GM23338 (cell line): Measurements from ENCODE around the gene TOLLIP. TPM values are rescaled to one million over a fixed set of nuclear protein-coding genes. Genes with fewer than 3 reads are reported as not detected.

ENCODE experiments used
- ATAC-seq: fragments of 200-7000 bp; cut with Tn5 transposase; 3 replicates; pipeline ENCODE4 v1.9.1; 2020
- DNase-seq: peaks from one replicate; pipeline ENCODE4 v3.0.0-alpha.2; 2015; ENCODE audit warnings: low spot score
- H2AFZ ChIP-seq: fragments of 200-600 bp; sonication (generic); 2 replicates; pipeline ENCODE4 v1.8.0; 2016; ENCODE audit warnings: antibody characterized with exemption, mild to moderate bottlenecking, moderate library complexity
- H3F3A ChIP-seq: fragments of 200-600 bp; sonication (generic); replicated peaks from 2 replicates; pipeline ENCODE4 v1.8.0; 2017; ENCODE audit warnings: antibody characterized with exemption, mixed run types, low read depth
- H3K27ac ChIP-seq: fragments of 200-600 bp; sonication (generic); 2 replicates; pipeline ENCODE4 v1.6.1; 2016; ENCODE audit warnings: low read depth
- H3K27me3 ChIP-seq: fragments of 200-600 bp; sonication (generic); 2 replicates; pipeline ENCODE4 v1.8.0; 2016; ENCODE audit warnings: mild to moderate bottlenecking, mixed run types, moderate library complexity; ENCODE audit not compliant: insufficient read depth
- H3K36me3 ChIP-seq: fragments of 200-600 bp; sonication (generic); 2 replicates; pipeline ENCODE4 v1.8.0; 2016; ENCODE audit warnings: mild to moderate bottlenecking; ENCODE audit not compliant: insufficient read depth
- H3K4me1 ChIP-seq: fragments of 200-600 bp; sonication (generic); 2 replicates; pipeline ENCODE4 v1.8.0; 2016; ENCODE audit warnings: mild to moderate bottlenecking, moderate library complexity; ENCODE audit not compliant: insufficient read depth
- H3K4me2 ChIP-seq: fragments of 200-600 bp; sonication (generic); 2 replicates; pipeline ENCODE4 v1.7.1; 2017; ENCODE audit warnings: mixed run types
- H3K4me3 ChIP-seq: fragments of 200-600 bp; sonication (generic); 2 replicates; pipeline ENCODE4 v1.6.1; 2016; ENCODE audit warnings: mixed run types
- H3K79me2 ChIP-seq: fragments of 200-600 bp; sonication (generic); replicated peaks from 2 replicates; pipeline ENCODE4 v1.8.0; 2017; ENCODE audit warnings: mild to moderate bottlenecking; ENCODE audit not compliant: insufficient read depth
- H3K9me2 ChIP-seq: fragments of 200-600 bp; sonication (generic); 2 replicates; pipeline ENCODE4 v1.8.0; 2017; ENCODE audit not compliant: insufficient read depth
- H4K20me1 ChIP-seq: fragments of 200-600 bp; sonication (generic); replicated peaks from 2 replicates; pipeline ENCODE4 v1.8.0; 2017; ENCODE audit warnings: mild to moderate bottlenecking; ENCODE audit not compliant: insufficient read depth
- H3K27ac Mint-ChIP-seq: 2 replicates; pipeline ENCODE4 v1.8.0; 2020; ENCODE audit warnings: inconsistent platforms, mild to moderate bottlenecking, moderate library complexity, mixed read lengths
- H3K27me3 Mint-ChIP-seq: 3 replicates; pipeline ENCODE4 v1.8.0; 2022; ENCODE audit warnings: low read depth, mild to moderate bottlenecking, moderate library complexity, mixed read lengths, inconsistent platforms; ENCODE audit not compliant: insufficient read depth, poor library complexity
- H3K36me3 Mint-ChIP-seq: 3 replicates; pipeline ENCODE4 v1.8.0; 2021; ENCODE audit warnings: low read depth, mild to moderate bottlenecking, inconsistent platforms, moderate library complexity, mixed read lengths
- H3K4me1 Mint-ChIP-seq: 3 replicates; pipeline ENCODE4 v1.8.0; 2020; ENCODE audit warnings: mild to moderate bottlenecking, inconsistent platforms, mixed read lengths
- H3K4me3 Mint-ChIP-seq: 3 replicates; pipeline ENCODE4 v1.8.0; 2021; ENCODE audit warnings: moderate library complexity, mild to moderate bottlenecking, inconsistent platforms, mixed read lengths
- H3K9me3 Mint-ChIP-seq: 3 replicates; pipeline ENCODE4 v1.8.0; 2020; ENCODE audit warnings: moderate library complexity, mild to moderate bottlenecking, inconsistent platforms, mixed read lengths
- CREB1 ChIP-seq: fragments of 250-450 bp; sonication (Bioruptor Pico); IDR thresholded peaks from 2 replicates; pipeline ENCODE4 v1.5.0; 2020; ENCODE audit warnings: low read depth, mild to moderate bottlenecking, moderate library complexity
- CTCF ChIP-seq, 2 experiments: fragments of 200-600 bp in 1 of 2; sonication (generic) in 1 of 2; conservative IDR thresholded peaks; 2 replicates each; pipeline versions ENCODE4 v1.5.1 to v1.6.1; 2016 to 2017; ENCODE audit warnings: antibody characterized with exemption in 2 of 2, low read depth in 2 of 2, mild to moderate bottlenecking in 2 of 2, moderate library complexity in 1 of 2
- ETS1 ChIP-seq: IDR thresholded peaks from 2 replicates; pipeline ENCODE4 v1.6.1; 2016; ENCODE audit warnings: antibody characterized with exemption
- EZH2 ChIP-seq: fragments of 200-600 bp; sonication (generic); IDR thresholded peaks from one replicate; pipeline ENCODE4 v1.8.0; 2017; ENCODE audit warnings: antibody characterized with exemption, mild to moderate bottlenecking, low read depth; ENCODE audit not compliant: unreplicated experiment
- EZH2phosphoT487 ChIP-seq: fragments of 200-600 bp; sonication (generic); IDR thresholded peaks from one replicate; pipeline ENCODE4 v1.8.1; 2018; ENCODE audit warnings: antibody characterized with exemption; ENCODE audit not compliant: unreplicated experiment
- JUNB ChIP-seq: IDR thresholded peaks from one replicate; pipeline ENCODE4 v1.6.1; 2016; ENCODE audit warnings: antibody characterized with exemption; ENCODE audit not compliant: unreplicated experiment
- NANOG ChIP-seq: IDR thresholded peaks from 2 replicates; pipeline ENCODE4 v1.6.1; 2016; ENCODE audit warnings: antibody characterized with exemption, borderline replicate concordance
- POLR2AphosphoS5 ChIP-seq: IDR thresholded peaks from 2 replicates; pipeline ENCODE4 v1.6.1; 2016; ENCODE audit warnings: antibody characterized with exemption, low read depth
- REST ChIP-seq: IDR thresholded peaks from one replicate; pipeline ENCODE4 v1.6.1; 2018; ENCODE audit warnings: antibody characterized with exemption; ENCODE audit not compliant: unreplicated experiment
- STAT1 ChIP-seq: IDR thresholded peaks from one replicate; pipeline ENCODE4 v1.6.1; 2016; ENCODE audit warnings: antibody characterized with exemption; ENCODE audit not compliant: unreplicated experiment
- ZNF114 ChIP-seq: fragments of 250-450 bp; sonication (Bioruptor Pico); IDR thresholded peaks from 2 replicates; pipeline ENCODE4 v1.5.0; 2020; ENCODE audit warnings: mild to moderate bottlenecking, moderate library complexity
- ZNF331 ChIP-seq: fragments of 250-450 bp; sonication (Bioruptor Pico); IDR thresholded peaks from 2 replicates; pipeline ENCODE4 v1.5.0; 2020; ENCODE audit warnings: low read depth, mild to moderate bottlenecking, moderate library complexity
- ZNF462 ChIP-seq: fragments of 250-450 bp; sonication (Bioruptor Pico); IDR thresholded peaks from 2 replicates; pipeline ENCODE4 v1.5.0; 2020; ENCODE audit warnings: mild to moderate bottlenecking, moderate library complexity
- polyA plus RNA-seq: library from polyadenylated mRNA; unstranded; fragments of >200 nt; fragmentation: Nextera tagmentation; extraction: Ambion mirVana; gene quantifications from 2 replicates; pipeline ENCODE4 v1.2.1, GENCODE V29; 2016
- total RNA-seq: library from RNA; depleted of rRNA; stranded (reverse); fragments of >200 nt; shearing (Covaris generic); gene quantifications from 2 replicates; pipeline ENCODE4 v1.2.3, GENCODE V29; 2014

Gene TOLLIP
- total and polyA plus RNA-seq, 2 experiments from 2014 or later: 13.5 to 18.0 TPM

- H3K9me3 Mint-ChIP-seq: peaks cover under 1% of the 10 kb centered on the region; the same call in 2 of the 3 replicates
- Histone ChIP-seq H4K20me1 (no peaks in the 10 kb centered on the region), H3K9me2 (no peaks in the 10 kb centered on the region), H3F3A (no peaks in the 10 kb centered on the region), H3K27ac (no peak overlapping the region), H2AFZ (no peak overlapping the region), H3K4me1 (no peaks in the 10 kb centered on the region; the same call in 1 of the 2 replicates), H3K27me3 (no peaks in the 10 kb centered on the region), H3K4me2 (no peak overlapping the region), H3K4me3 (no peak overlapping the region), H3K79me2 (no peaks in the 10 kb centered on the region), H3K36me3 (no peaks in the 10 kb centered on the region)
- TF ChIP-seq ZNF114 (CRISPR knock-in tag) (no peak), REST (no peak), ZNF462 (CRISPR knock-in tag) (no peak), STAT1 (no peak), EZH2 (no peak), CREB1 (CRISPR knock-in tag) (no peak), POLR2AphosphoS5 (no peak), JUNB (no peak), EZH2phosphoT487 (no peak), ZNF331 (CRISPR knock-in tag) (no peak), CTCF (conservative IDR thresholded peaks at IDR 0.05; ENCODE audit: low read depth in 2 of 2) (no peak), NANOG (no peak), ETS1 (no peak)
- H3K27ac Mint-ChIP-seq: no peak overlapping the region
- peaks cover 7% of the 10 kb centered on the region for H3K27me3 Mint-ChIP-seq
- DNase-seq (no peak), ATAC-seq (no peak)
- H3K36me3 Mint-ChIP-seq: no peaks in the 10 kb centered on the region
- peaks cover 2% of the 10 kb centered on the region; the same call in 1 of the 3 replicates for H3K4me1 Mint-ChIP-seq
- H3K4me3 Mint-ChIP-seq: no peak overlapping the region
Observed at GRCh38 chr11:1259076-1259461, 50.4 kb downstream of the TOLLIP start.
